ENCODE measurements around the gene ZSWIM8.

DNA sequence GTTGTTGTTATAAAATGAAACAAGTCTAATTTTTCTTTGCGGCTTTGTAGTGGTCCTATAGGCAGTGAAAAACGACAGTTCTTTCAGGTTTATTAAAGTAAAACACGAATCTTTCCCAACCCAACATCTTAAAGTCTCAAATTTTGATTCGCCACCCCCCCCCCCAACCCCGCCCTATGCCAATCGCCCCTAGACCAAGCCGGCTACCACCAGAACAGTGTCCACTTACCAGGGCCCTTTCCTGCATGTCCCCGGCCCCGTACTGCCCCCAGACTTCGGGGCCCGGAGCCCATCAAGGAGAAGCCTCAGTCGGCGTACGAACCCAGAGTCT is 3.9 kb upstream of the ZSWIM8 start:
- no peak for TF ChIP-seq SP2 (IDR thresholded peaks at IDR 0.05; ENCODE audit: low read length)
- TF ChIP-seq, protein P1, sequence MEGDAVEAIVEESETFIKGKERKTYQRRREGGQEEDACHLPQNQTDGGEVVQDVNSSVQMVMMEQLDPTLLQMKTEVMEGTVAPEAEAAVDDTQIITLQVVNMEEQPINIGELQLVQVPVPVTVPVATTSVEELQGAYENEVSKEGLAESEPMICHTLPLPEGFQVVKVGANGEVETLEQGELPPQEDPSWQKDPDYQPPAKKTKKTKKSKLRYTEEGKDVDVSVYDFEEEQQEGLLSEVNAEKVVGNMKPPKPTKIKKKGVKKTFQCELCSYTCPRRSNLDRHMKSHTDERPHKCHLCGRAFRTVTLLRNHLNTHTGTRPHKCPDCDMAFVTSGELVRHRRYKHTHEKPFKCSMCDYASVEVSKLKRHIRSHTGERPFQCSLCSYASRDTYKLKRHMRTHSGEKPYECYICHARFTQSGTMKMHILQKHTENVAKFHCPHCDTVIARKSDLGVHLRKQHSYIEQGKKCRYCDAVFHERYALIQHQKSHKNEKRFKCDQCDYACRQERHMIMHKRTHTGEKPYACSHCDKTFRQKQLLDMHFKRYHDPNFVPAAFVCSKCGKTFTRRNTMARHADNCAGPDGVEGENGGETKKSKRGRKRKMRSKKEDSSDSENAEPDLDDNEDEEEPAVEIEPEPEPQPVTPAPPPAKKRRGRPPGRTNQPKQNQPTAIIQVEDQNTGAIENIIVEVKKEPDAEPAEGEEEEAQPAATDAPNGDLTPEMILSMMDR (IDR thresholded peaks at IDR 0.05; ENCODE audit: control extremely low read depth in 1 of 3, insufficient read depth in 1 of 3, low read depth in 1 of 3, low read length in 3 of 3), result no peak
- TF ChIP-seq CEBPB (IDR thresholded peaks at IDR 0.05; ENCODE audit: low read depth, low read length), result no peak
- TF ChIP-seq GABPA (IDR thresholded peaks at IDR 0.05; ENCODE audit: borderline replicate concordance, insufficient read depth, low read length), result no peak
- TF ChIP-seq CHD2 (IDR thresholded peaks at IDR 0.05; ENCODE audit: low read length), result no peak
- no peak for TF ChIP-seq EZH2 (IDR thresholded peaks at IDR 0.05; ENCODE audit: low read depth, low read length, severe bottlenecking)
- TF ChIP-seq JUND (IDR thresholded peaks at IDR 0.05; ENCODE audit: low read length), result no peak
- no peak for TF ChIP-seq GTF2F1 (IDR thresholded peaks at IDR 0.05; ENCODE audit: borderline replicate concordance, low read depth, low read length)
- TF ChIP-seq, protein P2, sequence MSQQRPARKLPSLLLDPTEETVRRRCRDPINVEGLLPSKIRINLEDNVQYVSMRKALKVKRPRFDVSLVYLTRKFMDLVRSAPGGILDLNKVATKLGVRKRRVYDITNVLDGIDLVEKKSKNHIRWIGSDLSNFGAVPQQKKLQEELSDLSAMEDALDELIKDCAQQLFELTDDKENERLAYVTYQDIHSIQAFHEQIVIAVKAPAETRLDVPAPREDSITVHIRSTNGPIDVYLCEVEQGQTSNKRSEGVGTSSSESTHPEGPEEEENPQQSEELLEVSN (IDR thresholded peaks at IDR 0.05), result no peak
- no peak for TF ChIP-seq POLR2A (IDR thresholded peaks at IDR 0.05; ENCODE audit: control extremely low read depth in 1 of 2, low read depth in 2 of 2, low read length in 2 of 2)
- no peak for TF ChIP-seq HDAC6 (IDR thresholded peaks at IDR 0.05; ENCODE audit: low read depth, low read length)
